NCI-H2196 (cell line): ENCODE results near the gene FKBP11.

ENCODE experiments used
- DNase-seq: peaks from one replicate; lab custom pipeline; 2025; ENCODE audit not compliant: unreplicated experiment; lab: John Stamatoyannopoulos, UW

Gene FKBP11

DNA sequence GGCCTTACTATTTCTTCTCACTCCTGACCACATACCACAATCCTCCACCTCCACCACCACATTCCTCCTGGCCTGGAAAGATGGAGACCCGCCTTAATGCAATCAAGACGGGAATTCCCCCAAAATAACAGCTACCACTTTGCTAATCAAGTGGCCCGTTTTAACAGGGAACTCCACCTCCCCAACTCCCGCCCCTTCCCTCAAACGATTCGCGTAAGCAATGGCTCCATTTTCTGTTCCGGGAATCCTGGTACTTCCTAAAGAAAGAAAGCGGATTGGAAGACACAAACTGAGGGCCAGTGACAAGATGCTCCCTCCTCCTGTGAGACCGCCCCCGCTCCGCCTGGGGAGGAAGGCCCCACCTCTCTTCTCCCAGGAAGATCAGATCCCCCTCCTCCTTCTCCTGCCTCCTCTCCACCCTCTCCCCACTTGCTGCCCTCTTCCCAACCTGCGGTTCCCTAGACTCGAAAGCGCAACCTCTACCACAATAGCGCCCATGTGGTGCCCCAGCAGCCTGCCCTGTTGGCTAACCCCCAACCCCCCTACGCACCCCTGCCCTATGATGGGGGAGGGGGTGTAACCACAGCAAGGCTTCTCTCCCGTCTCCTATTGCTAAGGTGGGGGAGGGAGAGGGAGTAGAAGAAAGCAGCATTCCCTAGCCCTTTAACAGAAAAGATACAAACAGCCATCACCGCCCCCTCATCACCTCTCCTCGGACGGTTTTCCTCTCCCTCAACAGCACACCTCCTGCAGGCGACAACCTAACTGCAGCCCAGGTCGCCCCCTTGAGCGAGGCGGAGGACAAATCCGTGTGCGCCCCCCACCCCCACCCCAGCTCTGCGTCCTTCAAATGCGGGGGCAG lies 31.2 kb upstream of the FKBP11 start:
- DNase-seq: peak; percentile 94

DNA sequence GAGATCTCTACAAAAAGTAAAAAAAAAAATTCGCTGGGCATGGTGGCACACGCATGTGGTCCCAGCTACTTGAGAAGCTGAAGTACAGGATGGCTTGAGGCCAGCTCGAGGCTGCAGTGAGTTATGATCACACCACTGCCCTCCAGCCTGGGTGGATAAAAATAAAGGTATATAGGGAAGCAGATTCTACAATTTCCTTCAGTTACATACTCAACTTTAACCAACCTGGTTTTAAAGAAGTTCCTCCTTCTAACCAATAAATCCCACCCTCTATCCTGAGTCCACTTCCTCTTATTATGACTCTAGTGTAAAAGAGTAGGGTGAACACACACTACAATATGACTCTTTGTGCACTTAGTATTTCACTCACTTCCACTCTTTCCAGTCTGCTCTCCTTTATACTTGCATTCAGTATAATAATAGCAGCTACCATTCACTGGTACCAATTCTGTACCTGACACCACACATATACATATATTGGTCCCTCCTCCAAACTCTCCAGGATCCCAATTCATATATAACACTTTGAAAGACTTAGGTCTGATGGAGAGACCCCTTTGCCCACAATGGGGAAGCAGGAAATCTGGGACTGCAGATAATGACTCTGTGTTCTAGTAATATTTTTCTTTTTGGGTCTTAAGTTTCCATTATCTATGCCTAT lies 29.7 kb upstream of the FKBP11 start:
- no peak for DNase-seq

GRCh38 chr12:48954061-48954460 lies 28.8 kb upstream of the FKBP11 start:
- DNase-seq: no peak

DNA sequence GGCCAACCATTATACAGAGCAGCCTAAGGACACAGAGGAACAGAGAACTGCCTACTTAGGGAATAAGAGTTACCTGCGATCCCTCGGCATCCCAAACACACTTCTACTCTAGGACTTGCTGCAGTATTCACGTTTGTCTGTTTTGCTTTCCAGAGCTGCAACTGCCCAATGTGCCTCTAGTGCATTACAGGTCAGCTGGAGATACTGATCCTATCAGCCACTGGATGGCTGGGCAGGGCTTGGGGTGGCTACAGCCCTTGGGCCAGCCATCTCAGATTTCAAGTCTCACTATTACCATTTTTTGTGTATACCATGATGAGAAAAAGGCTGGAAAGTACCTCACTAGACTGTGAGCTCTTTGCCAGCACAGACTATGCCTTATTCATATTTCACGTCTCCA lies 27.4 kb upstream of the FKBP11 start:
- DNase-seq: no peak

GRCh38 chr12:48947727-48948126 lies 22.4 kb upstream of the FKBP11 start:
- DNase-seq: no peak

DNA sequence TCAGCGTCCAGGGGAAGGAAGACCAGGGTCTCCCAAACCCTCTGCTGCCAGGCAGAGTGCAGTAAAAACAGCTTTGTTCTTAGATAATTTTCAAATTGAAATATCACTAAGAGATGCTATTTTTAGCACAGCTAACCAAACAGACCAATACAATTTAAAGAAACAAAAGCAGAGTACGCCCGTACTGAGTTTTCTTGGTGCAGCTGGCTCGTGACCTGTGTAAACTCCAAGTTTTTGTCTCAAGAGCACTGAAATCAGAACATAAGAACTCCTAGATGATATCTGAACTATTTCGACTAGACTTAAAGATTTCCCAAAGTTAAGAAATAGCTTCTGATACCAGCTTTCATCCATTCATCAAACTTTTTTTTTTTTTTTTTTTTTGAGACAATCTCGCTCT lies 21.7 kb upstream of the FKBP11 start:
- no peak for DNase-seq

DNA sequence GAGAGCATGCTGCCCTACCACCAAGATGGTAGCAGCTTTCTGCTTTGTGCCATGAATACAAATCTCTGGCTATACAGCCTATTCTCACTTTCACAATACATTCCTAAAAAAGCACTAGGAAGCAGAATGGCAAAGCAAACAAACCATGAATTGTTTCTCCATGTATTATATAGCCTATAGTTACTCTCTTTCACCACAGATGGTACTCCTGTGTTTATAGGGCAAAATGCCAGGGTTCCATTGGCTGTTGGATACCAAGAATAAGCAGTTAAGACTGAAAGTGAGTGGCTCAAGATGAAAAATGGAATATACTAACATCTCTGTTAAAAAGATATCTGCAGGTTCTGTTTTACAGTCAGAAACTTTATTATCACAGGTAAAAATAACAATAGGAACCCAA lies 20.9 kb upstream of the FKBP11 start:
- peak; percentile 19 for DNase-seq

- no peak for DNase-seq
Measured at GRCh38 chr12:48943221-48943620, 17.9 kb upstream of the FKBP11 start.

DNA sequence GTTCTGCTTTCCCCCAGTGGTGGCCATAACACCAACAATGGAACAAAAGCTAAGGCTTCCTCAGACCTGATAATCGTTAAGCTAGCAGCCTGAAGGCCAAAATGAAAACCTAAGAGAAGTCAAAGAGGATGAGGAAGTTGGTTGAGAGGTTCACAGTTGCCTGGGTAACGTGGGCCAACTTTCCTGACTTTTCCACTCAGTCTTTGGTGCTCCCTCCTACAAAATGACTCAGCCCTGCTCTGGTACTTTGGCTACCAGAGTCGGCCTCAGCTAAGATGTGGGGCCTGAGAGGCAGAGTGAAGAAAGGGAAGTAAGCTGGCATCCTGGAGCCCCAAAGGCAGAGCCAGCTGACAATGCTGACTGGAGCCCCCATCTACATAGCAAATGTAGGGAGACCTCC lies 14.9 kb upstream of the FKBP11 start:
- no peak for DNase-seq

DNA sequence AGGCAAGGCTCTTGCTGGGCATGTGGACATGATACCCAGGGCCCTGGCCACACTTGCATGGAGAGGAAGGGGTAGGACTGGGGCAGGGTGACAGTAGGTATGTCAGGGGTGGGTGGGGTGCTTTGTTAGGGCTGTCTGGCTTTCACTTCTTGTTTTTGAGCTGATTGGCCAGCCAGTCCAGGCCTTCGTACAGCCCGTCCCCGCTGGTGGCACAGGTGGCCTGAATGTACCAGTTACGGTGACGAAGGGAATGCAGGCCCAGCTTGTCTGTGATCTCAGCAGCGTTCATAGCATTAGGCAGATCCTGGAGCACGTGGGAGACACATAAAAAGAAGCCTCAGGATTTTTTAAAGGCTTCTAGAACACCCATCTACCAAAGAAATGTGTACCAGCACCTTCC lies 13.5 kb upstream of the FKBP11 start:
- DNase-seq: no peak

DNA sequence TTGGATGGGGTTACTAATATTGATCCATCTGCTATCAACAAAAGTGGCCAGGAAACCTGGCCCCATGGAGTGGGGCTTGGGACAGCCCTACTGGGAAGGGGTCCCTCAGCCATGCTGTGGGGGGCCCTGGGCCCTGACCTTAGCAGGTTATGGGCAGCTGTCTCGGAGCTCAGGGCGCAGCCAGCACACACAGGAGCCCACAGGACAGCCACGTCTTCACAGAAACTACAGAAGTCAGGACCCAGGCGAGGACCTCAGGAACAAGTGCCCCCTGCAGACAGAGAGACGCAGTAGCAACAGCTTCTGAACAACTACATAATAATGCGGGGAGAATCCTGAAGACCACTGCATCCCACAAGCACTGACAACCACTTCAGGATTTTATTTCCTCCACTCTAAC lies 11.9 kb upstream of the FKBP11 start:
- DNase-seq: no peak

DNA sequence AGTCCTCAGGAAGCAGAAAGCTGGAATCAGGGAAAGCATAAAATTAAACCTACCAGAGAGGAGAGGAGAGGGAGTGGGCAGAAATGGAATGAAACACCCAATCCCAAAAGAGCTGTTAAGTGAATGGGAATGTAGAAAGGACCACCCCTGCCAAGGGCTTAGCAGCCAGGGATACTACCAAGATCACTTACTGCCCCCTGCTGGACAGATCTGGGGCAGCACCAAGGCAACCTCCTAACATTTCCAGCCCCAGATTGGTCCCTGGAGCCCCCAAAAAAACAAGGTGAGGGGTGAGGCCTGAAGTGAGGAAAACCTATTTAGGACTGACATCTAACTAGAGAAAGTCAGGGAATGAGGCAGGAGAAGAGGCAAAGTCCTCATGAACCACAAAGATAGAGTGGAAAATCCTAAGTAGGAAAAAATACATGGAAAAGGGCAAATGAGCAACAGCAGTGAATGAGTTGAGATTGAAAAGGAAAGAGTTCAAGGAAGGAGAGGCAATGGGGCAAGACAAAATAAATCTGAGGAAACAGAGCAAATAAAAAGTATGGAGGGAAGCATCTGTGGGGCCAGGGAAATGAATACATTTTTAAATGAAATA lies 11.2 kb upstream of the FKBP11 start:
- DNase-seq: peak; percentile 72

DNA sequence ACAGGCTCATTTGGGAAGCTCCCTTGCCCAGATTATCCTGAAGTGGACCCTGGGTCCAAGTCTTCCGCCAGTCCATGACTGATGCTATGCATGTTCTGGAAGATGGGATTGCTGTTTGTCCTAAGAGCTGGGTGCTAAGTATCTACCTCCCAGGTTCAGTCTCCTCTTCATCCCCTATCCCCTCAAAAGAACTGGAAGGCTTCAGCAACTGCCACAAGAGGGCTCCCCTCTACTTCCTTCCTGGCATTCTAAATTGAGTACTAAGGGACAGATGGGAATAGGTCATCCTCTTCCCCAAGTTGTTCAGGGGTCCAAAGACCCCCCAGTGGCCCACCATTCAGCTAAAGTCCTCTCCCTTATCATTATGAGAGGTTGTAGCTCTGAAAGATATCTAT lies 9.0 kb upstream of the FKBP11 start:
- no peak for DNase-seq

DNA sequence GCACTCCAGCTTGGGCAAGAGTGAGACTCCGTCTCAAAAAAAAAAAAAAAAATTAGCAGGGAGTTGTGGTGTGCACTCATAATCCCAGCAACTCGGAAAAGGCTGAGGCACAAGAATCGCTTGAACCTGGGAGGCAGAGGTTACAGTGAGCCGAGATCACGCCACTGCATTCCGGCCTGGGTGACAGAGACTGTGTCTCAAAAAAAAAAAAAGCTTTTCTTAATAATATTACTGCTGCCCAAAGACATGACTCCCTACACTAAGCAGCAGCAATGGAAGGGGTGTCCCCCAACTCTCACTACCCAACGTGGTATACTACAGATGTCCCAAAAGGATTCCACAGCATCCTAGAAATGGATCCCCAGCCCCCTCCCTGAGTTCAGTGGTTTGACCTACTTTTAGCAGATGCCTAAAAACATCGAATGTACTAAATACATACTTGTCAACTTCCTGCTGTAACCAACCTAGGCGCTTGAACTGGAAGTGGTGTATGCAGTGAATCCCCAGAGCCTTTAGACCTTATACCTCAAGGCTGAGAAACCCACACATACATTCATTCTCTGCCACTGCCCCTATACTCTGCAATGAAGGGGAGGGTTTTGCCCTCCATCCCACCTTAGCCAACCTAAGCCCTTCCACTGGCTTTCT lies 8.5 kb upstream of the FKBP11 start:
- DNase-seq: no peak

GRCh38 chr12:48932878-48933277 lies 7.6 kb upstream of the FKBP11 start:
- DNase-seq: no peak

- DNase-seq: no peak
Measured at GRCh38 chr12:48930475-48930874, 5.2 kb upstream of the FKBP11 start.

DNA sequence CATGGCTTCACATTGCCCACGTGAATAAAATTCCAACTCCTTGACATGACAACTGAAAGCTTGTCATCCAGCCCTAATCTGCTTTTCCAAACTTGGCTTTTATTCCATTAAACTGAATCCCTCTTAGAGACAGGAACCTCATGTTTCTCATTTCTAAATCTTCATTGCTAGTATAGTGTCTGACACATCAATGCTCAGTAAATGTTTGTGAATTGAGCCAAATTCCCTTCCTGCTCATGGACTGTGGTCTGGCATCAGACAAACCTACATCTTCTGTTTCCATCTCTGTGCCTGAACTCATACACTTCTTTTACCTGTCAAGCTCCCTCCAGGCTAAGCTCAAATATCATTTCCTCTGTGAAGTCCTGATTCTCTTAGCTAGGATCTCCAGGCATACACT lies 4.3 kb upstream of the FKBP11 start:
- DNase-seq: no peak

- no peak for DNase-seq
Measured at GRCh38 chr12:48927261-48927660, 2.0 kb upstream of the FKBP11 start.

DNA sequence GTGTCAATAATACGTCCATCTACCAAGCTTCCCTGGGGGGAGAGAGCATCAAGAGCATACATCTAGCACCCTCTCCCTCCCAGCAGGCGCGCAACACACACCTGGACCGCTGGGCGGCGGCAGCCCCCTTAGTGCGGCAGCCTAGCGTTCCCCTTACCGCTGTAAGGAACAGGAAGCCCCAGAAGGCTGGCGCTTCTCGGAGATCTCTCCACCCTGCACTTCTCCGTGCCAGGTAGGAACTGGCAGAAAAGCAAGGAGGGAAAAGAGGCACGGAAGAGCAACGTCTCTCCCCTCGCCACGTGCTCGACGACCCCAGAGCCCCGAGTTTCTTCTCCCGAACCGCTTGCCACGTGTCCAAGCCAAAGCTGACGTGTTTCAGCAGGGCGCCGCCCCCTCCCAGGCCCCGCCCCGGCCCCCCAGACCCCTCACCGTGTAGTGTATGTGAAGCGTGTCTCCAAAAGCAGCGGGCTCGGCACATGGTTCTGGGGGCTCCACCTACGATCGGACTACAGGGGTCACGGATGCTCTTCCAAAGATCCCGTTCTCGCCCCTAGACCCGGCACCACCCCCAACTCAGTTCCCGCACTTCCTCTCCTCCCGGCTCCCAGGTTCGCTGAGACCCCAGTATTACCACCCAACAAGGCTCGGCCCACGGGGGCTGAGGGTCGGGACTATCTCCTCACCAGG lies 532 bp downstream of the FKBP11 start:
- DNase-seq: peak; percentile 11

DNA sequence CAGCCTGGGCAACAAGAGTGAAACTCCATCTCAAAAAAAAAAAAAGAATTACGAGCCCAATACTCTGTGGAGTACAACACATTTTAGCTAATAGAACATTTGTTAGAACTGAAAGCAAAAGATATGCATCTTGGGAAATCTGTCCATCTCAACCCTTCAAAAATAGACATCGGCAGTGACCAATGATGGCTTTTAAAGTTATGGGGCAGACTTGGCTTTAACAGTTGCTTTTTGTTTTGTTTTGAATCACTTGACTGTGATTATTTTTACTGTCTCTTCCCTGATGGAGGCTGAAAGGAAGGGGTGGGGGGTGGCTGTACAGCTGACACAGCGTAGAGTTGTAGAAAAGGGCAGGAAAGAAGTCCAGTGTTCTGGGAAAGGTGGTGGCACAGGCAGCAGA lies 2.2 kb downstream of the FKBP11 start:
- DNase-seq: no peak

GRCh38 chr12:48917857-48918537 lies 7.3 kb downstream of the FKBP11 start:
- no peak for DNase-seq
